Mesothelial cell of epicardium (in vitro differentiated cells): Measurements from ENCODE around the gene HFM1. TPM values are rescaled to one million over a fixed set of nuclear protein-coding genes. Genes with fewer than 3 reads are reported as not detected.
"Not testable (repeated sequence)": the region's sequence is repeated elsewhere in the genome, so short reads cannot be mapped to it uniquely, and the experiment has no call there.

Experiments
- DNase-seq, 2 experiments: peaks; one replicate each; pipeline ENCODE4 v3.0.0; 2021; ENCODE audit warnings: low spot score in 2 of 2; ENCODE audit not compliant: unreplicated experiment in 2 of 2
- H3K27ac Mint-ChIP-seq: 2 replicates; pipeline ENCODE4 v1.8.0; 2021; ENCODE audit warnings: mixed read lengths
- H3K27me3 Mint-ChIP-seq: 2 replicates; pipeline ENCODE4 v1.8.0; 2021; ENCODE audit warnings: low read depth, mixed read lengths
- H3K36me3 Mint-ChIP-seq: 2 replicates; pipeline ENCODE4 v1.8.0; 2021; ENCODE audit warnings: mixed read lengths
- H3K4me1 Mint-ChIP-seq: 2 replicates; pipeline ENCODE4 v1.8.0; 2021; ENCODE audit warnings: mixed read lengths
- H3K4me3 Mint-ChIP-seq: 2 replicates; pipeline ENCODE4 v1.8.0; 2021; ENCODE audit warnings: mild to moderate bottlenecking, moderate library complexity, mixed read lengths
- H3K9me3 Mint-ChIP-seq: 2 replicates; pipeline ENCODE4 v1.8.0; 2021; ENCODE audit warnings: mixed read lengths
- total RNA-seq: library from RNA; stranded (reverse); gene quantifications from 3 replicates; pipeline ENCODE4 v1.2.1, GENCODE V29; 2021
- TF ChIP-seq, protein P1 (sequence below): fragments of 200-600 bp; sonication (generic); IDR thresholded peaks from one replicate; pipeline ENCODE4 v1.5.0; 2021; ENCODE audit warnings: antibody characterized with exemption; ENCODE audit not compliant: unreplicated experiment

The HFM1 gene
- total RNA-seq, 1 donor from 2014 or later = 6.1 TPM

DNA sequence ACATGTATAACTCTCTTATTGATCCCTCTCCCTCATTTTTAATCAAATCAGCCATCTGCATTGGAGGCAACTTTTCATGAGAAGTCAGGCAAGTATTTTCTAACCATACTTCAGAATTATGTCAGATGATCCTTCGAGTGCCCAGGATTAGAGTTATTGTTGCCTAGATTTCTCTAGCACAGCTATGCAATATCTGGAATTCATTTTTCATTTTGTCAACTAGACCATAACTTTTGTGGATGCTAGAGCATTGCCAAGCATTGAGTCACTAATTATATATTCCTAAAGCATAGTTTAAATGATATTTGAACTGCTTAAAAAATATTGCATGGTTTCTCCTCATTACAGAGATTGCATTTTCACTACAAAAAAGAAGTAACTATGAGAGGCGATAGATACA is 21.2 kb downstream of the HFM1 start:
- no peak overlapping the region for H3K27ac Mint-ChIP-seq
- TF ChIP-seq, protein P1, sequence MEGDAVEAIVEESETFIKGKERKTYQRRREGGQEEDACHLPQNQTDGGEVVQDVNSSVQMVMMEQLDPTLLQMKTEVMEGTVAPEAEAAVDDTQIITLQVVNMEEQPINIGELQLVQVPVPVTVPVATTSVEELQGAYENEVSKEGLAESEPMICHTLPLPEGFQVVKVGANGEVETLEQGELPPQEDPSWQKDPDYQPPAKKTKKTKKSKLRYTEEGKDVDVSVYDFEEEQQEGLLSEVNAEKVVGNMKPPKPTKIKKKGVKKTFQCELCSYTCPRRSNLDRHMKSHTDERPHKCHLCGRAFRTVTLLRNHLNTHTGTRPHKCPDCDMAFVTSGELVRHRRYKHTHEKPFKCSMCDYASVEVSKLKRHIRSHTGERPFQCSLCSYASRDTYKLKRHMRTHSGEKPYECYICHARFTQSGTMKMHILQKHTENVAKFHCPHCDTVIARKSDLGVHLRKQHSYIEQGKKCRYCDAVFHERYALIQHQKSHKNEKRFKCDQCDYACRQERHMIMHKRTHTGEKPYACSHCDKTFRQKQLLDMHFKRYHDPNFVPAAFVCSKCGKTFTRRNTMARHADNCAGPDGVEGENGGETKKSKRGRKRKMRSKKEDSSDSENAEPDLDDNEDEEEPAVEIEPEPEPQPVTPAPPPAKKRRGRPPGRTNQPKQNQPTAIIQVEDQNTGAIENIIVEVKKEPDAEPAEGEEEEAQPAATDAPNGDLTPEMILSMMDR = no peak
- DNase-seq = no peak
- H3K4me3 Mint-ChIP-seq = no peak overlapping the region
- no peaks in the 10 kb centered on the region for H3K36me3 Mint-ChIP-seq
- no peaks in the 10 kb centered on the region for H3K9me3 Mint-ChIP-seq
- H3K27me3 Mint-ChIP-seq = no peaks in the 10 kb centered on the region
- peaks cover 11% of the 10 kb centered on the region for H3K4me1 Mint-ChIP-seq

DNA sequence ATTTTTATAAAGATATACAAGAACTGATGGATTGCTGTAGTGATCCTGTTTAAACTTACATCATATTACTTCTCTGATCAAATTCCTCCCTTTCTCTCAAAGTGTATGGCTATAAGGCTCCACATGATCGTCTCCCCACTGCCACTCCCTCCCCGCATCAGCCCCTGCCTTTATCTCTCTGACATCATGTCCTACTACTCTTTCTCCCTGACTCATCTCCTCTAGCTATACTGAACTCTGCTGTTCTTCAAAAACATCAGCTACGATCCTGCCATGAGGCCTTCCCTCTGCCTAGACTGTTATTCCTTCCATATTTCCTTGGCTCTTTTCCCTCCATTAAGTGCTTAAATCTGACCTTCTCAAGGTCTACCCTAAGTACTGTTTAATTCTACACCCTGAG is 22.8 kb downstream of the HFM1 start:
- H3K4me1 Mint-ChIP-seq = peaks cover 11% of the 10 kb centered on the region
- no peak for DNase-seq
- TF ChIP-seq, protein P1 = no peak
- H3K27me3 Mint-ChIP-seq = no peaks in the 10 kb centered on the region
- no peak overlapping the region for H3K27ac Mint-ChIP-seq
- H3K36me3 Mint-ChIP-seq = no peaks in the 10 kb centered on the region
- H3K4me3 Mint-ChIP-seq = no peak overlapping the region
- H3K9me3 Mint-ChIP-seq = no peaks in the 10 kb centered on the region

DNA sequence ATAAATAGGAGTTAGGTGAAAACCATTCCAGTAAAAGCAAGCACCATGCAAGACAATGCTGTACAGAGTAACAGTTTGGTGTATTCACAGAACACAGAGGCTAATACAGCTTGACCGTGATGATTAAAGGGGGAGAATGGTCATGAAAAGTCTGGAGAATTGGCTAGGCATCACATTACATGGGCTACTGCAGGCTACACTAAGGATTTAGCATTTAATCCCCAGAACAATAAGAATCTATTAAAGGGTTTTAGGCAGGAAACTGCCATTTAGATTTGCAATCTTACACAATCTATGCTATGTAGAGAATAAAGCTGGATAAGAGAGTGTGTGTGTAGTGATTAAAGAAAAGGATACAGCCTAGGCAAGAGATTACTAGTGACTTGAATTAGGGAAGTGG is 30.6 kb downstream of the HFM1 start:
- Mint-ChIP-seq H3K36me3 (peaks cover 27% of the 10 kb centered on the region), H3K9me3 (peaks cover 14% of the 10 kb centered on the region), H3K4me3 (no peak overlapping the region), H3K27me3 (no peaks in the 10 kb centered on the region), H3K4me1 (no peaks in the 10 kb centered on the region), H3K27ac (no peak overlapping the region)
- no peak for DNase-seq
- TF ChIP-seq, protein P1 = no peak

DNA sequence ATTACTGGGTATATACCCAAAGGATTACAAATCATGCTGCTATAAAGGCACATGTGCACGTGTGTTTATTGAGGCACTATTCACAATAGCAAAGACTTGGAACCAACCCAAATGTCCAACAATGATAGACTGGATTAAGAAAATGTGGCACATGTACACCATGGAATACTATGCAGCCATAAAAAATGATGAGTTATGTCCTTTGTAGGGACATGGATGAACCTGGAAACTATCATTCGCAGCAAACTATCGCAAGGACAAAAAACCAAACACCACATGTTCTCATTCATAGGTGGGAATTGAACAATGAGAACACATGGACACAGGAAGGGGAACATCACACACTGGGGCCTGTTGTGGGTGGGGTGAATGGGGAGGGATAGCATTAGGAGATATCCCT is 32.4 kb downstream of the HFM1 start:
- not testable (repeated sequence) for H3K4me1 Mint-ChIP-seq, H3K27me3 Mint-ChIP-seq, H3K4me3 Mint-ChIP-seq, H3K27ac Mint-ChIP-seq, DNase-seq
- H3K36me3 Mint-ChIP-seq = peaks cover 44% of the 10 kb centered on the region
- H3K9me3 Mint-ChIP-seq = peaks cover 31% of the 10 kb centered on the region

DNA sequence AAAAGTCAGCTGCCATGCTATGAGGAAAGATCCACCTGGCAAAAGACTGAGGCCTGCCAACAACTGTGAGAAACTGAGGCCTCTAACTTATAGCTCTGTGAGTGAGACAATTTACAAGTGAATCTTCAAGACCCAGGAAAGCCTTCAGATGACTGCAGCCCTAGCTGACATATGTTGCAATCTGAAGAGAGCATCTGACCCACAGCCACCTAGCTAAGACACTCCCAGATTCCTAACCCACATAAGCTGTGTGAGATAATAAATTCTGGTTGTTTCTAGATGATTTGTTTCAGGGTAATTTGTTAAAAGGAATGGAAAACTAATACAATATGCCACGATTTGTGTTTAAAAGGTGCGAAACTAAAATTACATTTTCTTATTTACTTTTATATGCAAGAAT is 55.1 kb downstream of the HFM1 start:
- no peak overlapping the region for H3K27ac Mint-ChIP-seq
- no peak for DNase-seq
- H3K36me3 Mint-ChIP-seq = peaks cover 11% of the 10 kb centered on the region
- H3K27me3 Mint-ChIP-seq = no peaks in the 10 kb centered on the region
- TF ChIP-seq, protein P1 = no peak
- peaks cover 9% of the 10 kb centered on the region for H3K4me1 Mint-ChIP-seq
- no peak overlapping the region for H3K4me3 Mint-ChIP-seq
- H3K9me3 Mint-ChIP-seq = peaks cover 11% of the 10 kb centered on the region

DNA sequence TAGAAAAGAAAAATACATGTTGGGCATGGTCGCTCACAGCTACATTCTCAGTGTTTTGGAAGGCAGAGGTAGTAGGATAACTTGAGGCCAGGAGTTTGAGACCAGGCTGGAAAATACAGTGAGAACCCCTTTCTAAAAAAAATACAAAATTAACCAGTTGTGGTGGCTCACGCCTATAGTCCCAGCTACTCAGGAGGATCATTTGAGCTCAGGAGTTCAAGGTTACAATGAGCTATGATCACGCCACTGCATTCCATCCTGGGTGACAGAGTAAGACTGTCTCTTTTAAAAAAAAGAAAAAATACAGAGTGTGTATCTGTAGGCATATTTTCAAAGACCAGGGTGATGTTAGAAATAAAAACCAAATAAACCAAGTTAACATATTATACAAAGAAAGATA is 57.8 kb downstream of the HFM1 start:
- no peaks in the 10 kb centered on the region for H3K36me3 Mint-ChIP-seq
- TF ChIP-seq, protein P1 = no peak
- H3K4me1 Mint-ChIP-seq = peaks cover 16% of the 10 kb centered on the region
- H3K4me3 Mint-ChIP-seq = no peak overlapping the region
- no peaks in the 10 kb centered on the region for H3K27me3 Mint-ChIP-seq
- H3K27ac Mint-ChIP-seq = no peak overlapping the region
- H3K9me3 Mint-ChIP-seq = no peaks in the 10 kb centered on the region
- no peak for DNase-seq
